ENCODE measurements around the gene AP1S2.

GRCh38 chrX:15816886-15817285 lies 37.7 kb downstream of the AP1S2 start:
- TF ChIP-seq CTCF (CRISPR knock-in tag; IDR thresholded peaks at IDR 0.05), result no peak
- no peak for TF ChIP-seq ATF3 (CRISPR knock-in tag; IDR thresholded peaks at IDR 0.05)
- no peak for TF ChIP-seq EZH2 (conservative IDR thresholded peaks at IDR 0.05; ENCODE audit: low read depth, low read length)
- TF ChIP-seq ETS1 (CRISPR knock-in tag; IDR thresholded peaks at IDR 0.05), result no peak
- no peak for TF ChIP-seq EP300 (IDR thresholded peaks at IDR 0.05; ENCODE audit: low read depth in 2 of 2, low read length in 2 of 2)
- no peak for TF ChIP-seq EP300 (CRISPR knock-in tag; IDR thresholded peaks at IDR 0.05; ENCODE audit: borderline replicate concordance)

All from HepG2 (cell line).